ENCODE measurements around the gene IRGQ. TPM values are rescaled to one million over a fixed set of nuclear protein-coding genes. Genes with fewer than 3 reads are reported as not detected.

Gene IRGQ
- total RNA-seq, 1 donor from 2014 or later = 26.1 TPM

DNA sequence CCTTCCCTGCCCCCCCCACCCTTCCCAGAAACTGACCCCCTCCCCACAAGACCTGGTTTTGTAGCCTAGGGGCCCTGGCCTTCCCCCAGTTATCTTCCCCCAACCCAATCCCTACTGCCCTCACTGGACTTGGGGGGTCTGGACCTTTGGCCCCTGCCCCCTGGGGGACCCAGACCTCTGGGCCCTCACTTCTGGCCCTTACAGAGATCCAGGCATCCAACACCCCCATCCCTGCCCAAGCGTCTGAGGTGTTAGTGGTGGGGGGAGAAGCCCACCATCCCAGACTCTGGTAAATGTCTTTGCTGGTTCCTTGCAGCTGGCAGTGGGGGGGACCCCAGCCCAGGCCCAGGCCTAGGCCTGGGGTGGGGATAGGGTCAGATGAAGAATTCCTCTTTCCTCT is 27.0 kb upstream of the IRGQ start:
- Histone ChIP-seq H3K9me3 (replicated peaks) (no peaks in the 10 kb centered on the region), H3K4me3 (no peak overlapping the region), H3K36me3 (no peaks in the 10 kb centered on the region), H3K4me1 (peaks cover 24% of the 10 kb centered on the region), H3K27ac (replicated peaks) (no peak overlapping the region), H3K27me3 (ENCODE audit: low read depth) (no peaks in the 10 kb centered on the region)
- DNase-seq = no peak
- TF ChIP-seq, protein P1, sequence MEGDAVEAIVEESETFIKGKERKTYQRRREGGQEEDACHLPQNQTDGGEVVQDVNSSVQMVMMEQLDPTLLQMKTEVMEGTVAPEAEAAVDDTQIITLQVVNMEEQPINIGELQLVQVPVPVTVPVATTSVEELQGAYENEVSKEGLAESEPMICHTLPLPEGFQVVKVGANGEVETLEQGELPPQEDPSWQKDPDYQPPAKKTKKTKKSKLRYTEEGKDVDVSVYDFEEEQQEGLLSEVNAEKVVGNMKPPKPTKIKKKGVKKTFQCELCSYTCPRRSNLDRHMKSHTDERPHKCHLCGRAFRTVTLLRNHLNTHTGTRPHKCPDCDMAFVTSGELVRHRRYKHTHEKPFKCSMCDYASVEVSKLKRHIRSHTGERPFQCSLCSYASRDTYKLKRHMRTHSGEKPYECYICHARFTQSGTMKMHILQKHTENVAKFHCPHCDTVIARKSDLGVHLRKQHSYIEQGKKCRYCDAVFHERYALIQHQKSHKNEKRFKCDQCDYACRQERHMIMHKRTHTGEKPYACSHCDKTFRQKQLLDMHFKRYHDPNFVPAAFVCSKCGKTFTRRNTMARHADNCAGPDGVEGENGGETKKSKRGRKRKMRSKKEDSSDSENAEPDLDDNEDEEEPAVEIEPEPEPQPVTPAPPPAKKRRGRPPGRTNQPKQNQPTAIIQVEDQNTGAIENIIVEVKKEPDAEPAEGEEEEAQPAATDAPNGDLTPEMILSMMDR (IDR thresholded peaks at IDR 0.05; ENCODE audit: borderline replicate concordance) = no peak
- intact Hi-C loops (cut with micrococcal nuclease) = no loop called here

DNA sequence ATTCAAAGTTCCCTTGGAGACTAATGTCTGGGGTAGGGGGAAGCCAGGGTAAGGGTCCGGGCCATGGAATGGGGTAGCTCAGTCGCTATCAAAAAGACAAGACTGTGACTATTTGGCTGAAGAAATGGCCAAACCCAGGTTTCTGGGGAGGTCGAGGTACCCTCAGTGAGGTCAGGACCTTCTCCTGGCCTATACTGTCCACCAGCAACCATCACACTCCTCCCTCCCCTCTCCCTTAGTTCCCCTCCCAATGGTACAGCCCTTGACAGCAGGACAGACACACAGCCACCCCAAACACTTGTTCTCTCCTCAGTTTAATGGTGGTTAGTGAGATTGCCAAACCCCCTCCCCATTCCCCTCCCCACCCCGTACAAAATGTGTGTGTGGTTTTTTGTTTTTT is 26.1 kb upstream of the IRGQ start:
- Histone ChIP-seq H3K4me3 (no peak overlapping the region), H3K27me3 (ENCODE audit: low read depth) (no peaks in the 10 kb centered on the region), H3K9me3 (replicated peaks) (no peaks in the 10 kb centered on the region), H3K27ac (replicated peaks) (no peak overlapping the region), H3K4me1 (peaks cover 27% of the 10 kb centered on the region), H3K36me3 (no peaks in the 10 kb centered on the region)
- TF ChIP-seq, protein P1 (IDR thresholded peaks at IDR 0.05; ENCODE audit: borderline replicate concordance) = no peak
- no peak for DNase-seq
- intact Hi-C loops (cut with micrococcal nuclease) = no loop called here

DNA sequence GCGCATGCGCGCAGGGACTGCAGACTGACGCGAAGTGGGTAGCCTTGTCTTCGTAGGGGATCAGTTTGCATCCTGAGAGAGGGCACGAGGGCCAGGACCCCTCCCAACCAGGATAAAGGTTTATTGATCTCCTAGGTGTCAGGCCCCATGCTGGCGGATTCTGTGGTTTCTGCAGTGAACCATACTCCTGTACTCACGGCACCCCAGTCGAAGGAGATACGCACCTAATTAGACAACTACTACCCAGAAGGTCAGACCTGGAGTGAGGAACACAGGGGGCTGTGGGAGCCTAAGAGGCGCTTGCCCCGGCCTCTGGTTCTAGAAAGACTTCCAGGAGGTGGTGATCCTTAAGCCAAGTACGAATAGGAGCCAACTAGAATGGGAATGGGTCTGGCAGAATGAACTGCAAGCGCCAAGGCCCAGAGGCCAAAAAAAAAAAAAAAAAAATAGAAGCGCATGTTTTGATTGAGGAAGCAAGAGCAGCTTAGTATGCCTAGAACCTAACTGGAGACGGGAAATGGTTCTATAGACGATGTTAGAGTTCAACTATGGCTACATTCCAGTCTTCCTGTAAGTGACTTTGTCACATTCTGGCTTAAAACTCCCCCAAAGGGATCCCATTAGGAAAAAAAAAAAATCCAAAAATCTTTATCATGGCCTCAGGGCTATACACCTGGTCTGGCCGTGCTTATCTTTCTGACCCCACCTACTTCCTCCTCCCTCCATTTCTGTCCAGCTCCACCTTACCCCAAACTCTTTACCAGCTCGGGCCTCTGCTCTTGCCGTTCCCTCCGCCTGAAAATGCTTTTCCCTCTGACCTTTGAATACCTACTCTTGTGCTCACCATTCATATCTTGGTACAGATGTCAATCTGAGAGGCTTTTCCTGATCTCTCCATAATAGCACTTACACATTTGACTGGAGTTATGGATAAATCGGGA is 24.4 kb upstream of the IRGQ start:
- peaks cover 27% of the 10 kb centered on the region for H3K4me1 ChIP-seq
- peak overlapping the region; percentile 86 for H3K4me3 ChIP-seq
- H3K9me3 ChIP-seq (replicated peaks) = no peaks in the 10 kb centered on the region
- peak overlapping the region; percentile 98 for H3K27ac ChIP-seq (replicated peaks)
- DNase-seq = no peak
- TF ChIP-seq, protein P1 (IDR thresholded peaks at IDR 0.05; ENCODE audit: borderline replicate concordance) = no peak
- no peaks in the 10 kb centered on the region for H3K36me3 ChIP-seq
- no peaks in the 10 kb centered on the region for H3K27me3 ChIP-seq (ENCODE audit: low read depth)
- intact Hi-C loops (cut with micrococcal nuclease) = no loop called here

DNA sequence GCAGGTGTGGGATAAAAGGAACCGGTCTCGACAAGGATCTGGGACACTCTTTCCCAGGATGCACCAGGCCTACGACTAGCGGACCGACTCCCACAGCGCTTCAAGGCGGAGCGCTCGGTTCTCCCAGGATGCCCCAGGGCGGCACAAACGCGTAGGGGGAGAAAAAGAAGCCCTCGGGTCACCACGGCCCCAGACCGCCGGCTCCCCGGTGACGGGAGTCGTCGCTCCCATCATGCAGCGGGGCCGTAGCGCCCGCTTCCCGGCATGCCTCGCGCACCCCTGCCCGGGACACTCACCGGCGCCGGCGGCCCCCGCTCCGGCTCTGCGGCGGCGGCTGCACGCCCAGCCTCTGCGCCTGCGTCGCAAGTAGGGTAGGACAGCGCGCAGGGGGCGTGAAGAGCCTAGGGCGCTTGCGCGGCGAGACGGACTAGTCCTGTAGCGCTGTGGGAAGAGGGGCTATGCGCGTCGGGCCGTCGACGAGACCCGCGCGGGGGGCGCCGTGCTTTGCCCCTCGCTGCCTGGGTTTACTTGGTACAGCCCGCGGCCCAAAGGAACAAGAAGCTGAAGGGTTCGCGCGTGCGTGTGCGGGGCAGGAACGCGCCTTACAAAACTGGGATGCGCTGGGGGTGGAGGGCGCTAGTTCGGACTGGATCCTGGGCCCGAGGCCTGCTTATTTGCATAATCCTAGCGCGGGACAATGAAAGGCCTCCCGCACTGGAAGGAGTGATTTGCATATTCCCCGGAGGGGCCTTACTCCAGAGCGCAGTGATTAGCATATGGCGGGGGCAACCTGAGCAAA is 23.5 kb upstream of the IRGQ start, which contains the start of gene ZNF428:
TSS of gene ZNF428 (minus strand) at position 368 of the 799 bp plus-strand sequence. CDS start 5,325 bp downstream, outside the sequence.
- intact Hi-C loops (cut with micrococcal nuclease) = no loop called here
- H3K4me3 ChIP-seq = peak within 1 kb of the TSS; percentile 86
- no peaks in the 10 kb centered on the region for H3K27me3 ChIP-seq (ENCODE audit: low read depth)
- no peaks in the 10 kb centered on the region for H3K9me3 ChIP-seq (replicated peaks)
- DNase-seq = peak; percentile 87
- TF ChIP-seq, protein P1 (IDR thresholded peaks at IDR 0.05; ENCODE audit: borderline replicate concordance) = no peak
- H3K4me1 ChIP-seq = peaks cover 27% of the 10 kb centered on the region
- peak within 1 kb of the TSS; percentile 98 for H3K27ac ChIP-seq (replicated peaks)
- no peaks in the 10 kb centered on the region for H3K36me3 ChIP-seq

DNA sequence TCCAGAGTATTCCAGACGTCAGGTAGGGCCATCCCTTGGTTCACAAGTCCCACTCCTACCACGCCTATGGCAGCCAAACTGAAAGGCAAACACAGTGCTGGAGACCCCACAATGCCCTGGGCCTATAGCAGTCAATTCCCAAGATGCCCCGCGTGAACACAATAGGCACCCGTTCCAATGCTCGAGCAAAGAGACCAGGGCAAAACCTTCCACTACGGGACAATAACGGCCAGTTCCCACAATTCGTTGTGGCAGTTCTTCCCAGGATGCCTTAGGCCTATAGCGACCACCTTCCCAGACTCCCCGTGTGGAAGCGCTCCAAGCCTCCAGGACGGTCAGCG is 23.0 kb upstream of the IRGQ start:
- intact Hi-C loops (cut with micrococcal nuclease) = no loop called here
- Histone ChIP-seq H3K4me3 (peak overlapping the region; percentile 86), H3K9me3 (replicated peaks) (no peaks in the 10 kb centered on the region), H3K36me3 (peaks cover 2% of the 10 kb centered on the region), H3K27ac (replicated peaks) (peak overlapping the region; percentile 98), H3K4me1 (peaks cover 27% of the 10 kb centered on the region), H3K27me3 (ENCODE audit: low read depth) (no peaks in the 10 kb centered on the region)
- TF ChIP-seq, protein P1 (IDR thresholded peaks at IDR 0.05; ENCODE audit: borderline replicate concordance) = no peak
- no peak for DNase-seq
